GM23248 (cell line): ENCODE data around the gene ELK1.

Source experiments
- EZH2 ChIP-seq: fragments of 200-600 bp; sonication (generic); IDR thresholded peaks from 2 replicates; pipeline ENCODE4 v1.6.1; 2018; ENCODE audit warnings: antibody characterized with exemption, mild to moderate bottlenecking; ENCODE audit not compliant: insufficient read depth, poor library complexity, severe bottlenecking
- EZH2phosphoT487 ChIP-seq: fragments of 200-600 bp; sonication (generic); IDR thresholded peaks from 2 replicates; pipeline ENCODE4 v1.6.1; 2018; ENCODE audit warnings: antibody characterized with exemption, moderate library complexity, mild to moderate bottlenecking, low read depth; ENCODE audit not compliant: insufficient read depth

- TF ChIP-seq EZH2phosphoT487 (no peak), EZH2 (no peak)
These were observed 20.8 kb downstream of the ELK1 start, which contains the start of gene CFP for GRCh38 chrX:47629419-47630200.
